GM18861 (cell line): ENCODE measurements around the gene PACC1.

Source experiments
- ATAC-seq: cut with Tn5 transposase; IDR thresholded peaks from one replicate; pipeline ENCODE4 v1.9.1; 2021; ENCODE audit not compliant: unreplicated experiment

The PACC1 gene

DNA sequence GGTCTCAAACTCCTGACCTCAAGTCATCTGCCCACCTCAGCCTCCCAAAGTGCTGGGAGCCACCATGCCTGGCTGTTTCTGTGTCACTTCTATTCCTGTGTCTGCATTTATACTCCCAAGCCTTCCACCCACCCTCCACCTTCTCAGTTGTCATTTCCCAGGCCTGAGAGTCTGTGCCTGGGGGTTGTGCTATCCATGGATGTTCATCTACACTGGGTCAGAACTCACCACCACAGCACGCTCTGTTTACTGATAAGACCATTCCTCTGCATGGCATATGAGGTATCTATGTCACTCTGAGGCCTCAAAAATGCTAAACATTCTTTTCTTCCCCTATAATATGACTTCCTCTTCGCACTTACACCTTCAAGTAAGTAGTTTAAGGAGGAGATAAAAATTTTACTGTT is 24.1 kb upstream of the PACC1 start:
- no peak for ATAC-seq

DNA sequence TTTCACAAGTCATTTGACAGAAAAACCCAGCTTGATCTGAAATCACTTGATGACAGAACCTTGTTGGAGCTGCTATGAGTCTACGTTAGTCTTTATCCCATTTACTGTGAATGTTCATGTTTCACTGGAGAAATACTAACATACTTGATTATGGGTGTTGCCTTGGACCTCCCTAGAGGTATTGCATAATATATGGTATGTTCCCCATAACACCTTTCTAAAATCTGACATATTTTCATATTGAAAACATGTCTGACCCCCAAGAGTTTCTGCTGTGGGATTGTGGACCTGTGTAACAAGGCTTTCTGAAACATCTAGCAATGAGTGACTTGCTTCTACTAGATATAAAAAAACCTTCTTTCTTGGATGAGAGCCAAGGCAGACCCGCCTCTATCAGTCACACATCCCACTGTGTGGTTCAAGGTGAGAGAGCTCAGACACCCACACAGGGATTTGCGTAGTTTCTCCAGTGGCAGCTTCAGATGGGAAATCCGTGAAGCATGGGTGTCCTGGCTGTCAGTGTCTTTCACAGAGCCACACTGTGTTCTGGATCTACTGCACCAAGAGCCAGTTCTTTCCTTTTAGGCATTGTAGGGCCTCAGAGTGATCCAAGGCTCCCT is 22.6 kb upstream of the PACC1 start:
- no peak for ATAC-seq

DNA sequence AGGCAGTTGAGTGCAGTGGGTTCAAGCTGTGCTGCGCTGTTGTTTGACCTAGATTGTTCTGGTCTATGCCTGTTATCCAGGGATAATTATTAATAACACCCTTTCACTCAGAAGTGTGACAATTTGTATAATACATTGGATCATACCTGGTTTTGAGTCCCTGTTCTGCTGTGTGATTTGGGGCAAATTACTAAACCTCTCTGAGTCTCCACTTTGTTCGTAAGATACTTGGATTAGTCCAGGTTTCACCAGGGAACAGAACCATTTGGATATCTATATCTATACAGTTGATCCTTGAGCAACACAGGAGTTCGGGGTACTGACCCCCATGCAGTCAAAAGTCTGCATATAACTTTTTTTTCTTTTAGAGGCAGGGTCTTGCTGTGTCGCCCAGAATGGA is 20.3 kb upstream of the PACC1 start:
- ATAC-seq: no peak

DNA sequence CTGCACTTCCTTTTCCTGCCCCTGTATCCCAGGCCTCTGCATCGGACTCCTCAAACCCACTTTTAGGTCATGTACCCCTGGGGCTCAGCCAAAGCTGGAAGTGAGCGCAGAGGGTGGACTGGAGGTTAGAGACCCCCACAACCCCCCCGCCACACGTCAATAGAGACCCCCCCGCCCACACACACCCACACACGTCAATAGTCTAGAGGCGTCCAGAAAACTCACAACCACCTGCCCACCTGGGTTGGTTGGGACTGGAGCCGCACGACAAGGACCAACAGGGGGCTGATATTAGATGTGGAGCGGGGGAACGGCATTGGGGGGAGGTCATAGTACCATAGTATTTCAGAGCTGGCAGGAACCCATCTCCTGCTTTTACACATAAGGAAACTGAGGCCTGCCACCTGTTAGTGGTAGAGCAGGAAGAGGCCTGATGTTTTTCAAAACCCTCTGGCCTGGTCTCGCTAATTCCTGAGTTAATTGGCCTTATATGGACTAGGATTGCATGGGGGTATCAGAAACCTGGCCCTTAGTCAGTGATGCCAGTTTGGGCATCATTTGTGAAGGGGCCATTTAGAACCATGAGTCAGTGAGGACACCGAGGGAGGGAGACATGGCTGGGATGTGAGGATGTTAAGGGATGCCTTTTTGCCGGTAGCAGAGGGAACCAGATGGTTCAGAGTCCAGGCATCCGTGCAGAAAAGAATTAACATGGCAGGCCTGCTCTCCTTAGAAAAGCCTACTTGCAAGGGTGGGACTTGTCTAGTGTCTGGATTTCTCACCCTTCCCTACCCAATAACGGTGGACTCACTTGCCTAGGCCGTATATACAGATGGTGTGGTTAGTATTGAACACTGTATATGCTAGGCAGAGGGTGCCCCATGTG is 19.1 kb upstream of the PACC1 start:
- ATAC-seq: no peak

DNA sequence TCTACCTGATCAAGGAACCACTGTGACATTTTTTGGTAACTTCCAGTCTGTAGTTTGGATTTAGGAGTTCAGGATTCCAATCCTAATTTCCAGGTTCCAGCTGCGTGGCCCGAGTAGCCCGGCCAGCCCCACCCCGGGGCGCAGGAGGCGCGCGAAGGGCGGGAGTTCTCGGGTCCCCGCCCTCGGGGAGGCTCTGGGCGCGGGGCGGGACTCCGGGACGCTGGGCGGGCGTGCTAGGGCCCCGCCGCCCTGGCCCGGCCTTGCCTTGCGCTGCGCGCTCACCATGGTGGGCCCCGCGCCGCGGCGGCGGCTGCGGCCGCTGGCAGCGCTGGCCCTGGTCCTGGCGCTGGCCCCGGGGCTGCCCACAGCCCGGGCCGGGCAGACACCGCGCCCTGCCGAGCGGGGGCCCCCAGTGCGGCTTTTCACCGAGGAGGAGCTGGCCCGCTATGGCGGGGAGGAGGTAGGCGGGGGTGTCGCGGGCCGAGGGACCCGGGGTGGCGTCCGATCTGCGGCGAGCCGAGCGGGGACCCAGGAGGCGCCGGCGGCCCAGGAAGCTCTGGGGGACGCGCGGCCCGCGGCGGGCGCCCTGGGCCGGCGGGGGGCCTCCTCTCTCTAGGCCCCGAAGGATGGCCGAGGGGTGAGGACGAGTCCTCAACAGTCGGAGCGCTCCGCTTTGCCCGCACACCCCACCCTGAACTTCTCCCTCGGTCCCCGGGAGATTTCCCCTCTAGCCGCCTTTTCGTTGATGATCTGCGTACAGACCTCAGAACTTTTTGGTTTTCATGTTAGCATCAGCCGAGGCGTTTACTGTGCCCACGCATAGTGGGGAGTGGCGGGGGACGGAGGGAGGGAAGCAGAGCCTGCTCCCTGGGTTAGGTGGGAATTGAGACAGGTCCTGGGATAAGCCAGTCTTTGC is 18.2 kb upstream of the PACC1 start, which contains the start of gene NENF:
NENF (plus strand) TSS at position 260 of the 916 bp plus-strand sequence; CDS start at position 284, 24 bp downstream.
- ATAC-seq: peak; percentile 93

DNA sequence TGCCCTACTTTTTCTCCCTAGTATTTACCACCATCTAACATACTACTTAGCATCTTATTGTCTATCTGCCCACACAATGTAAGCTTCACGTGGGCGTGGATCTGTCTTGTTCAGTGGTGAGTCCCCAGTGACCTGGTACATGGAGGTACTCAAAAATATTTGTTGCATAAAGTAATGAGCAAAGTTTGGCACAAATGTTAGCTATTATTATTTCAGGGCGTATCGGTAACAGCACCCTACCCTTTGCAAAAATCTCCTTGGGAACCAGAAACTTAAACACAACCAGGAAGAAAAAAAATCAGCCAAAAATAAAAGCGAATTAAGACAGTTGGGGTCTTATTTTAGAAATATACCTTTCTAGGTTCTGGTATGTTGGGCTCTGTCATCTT is 17.6 kb upstream of the PACC1 start:
- no peak for ATAC-seq

DNA sequence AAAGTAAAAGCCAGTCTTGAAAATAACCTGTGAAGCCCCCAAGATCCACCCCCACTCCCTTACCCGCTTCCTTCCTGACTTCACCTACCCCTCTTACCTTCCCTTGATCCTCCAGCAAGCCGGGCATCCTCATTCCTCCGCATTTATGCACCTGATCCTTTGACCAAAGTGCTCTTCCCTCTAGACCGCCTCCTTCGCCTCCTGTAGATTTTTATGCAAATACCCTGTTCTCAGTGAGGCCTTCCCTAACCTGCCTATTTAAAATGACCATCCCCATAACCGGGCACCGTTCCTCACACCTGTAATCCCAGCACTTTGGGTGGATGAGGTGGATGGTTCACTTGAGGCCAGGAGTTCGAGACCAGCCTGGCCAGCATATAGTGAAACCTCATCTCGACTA is 17.0 kb upstream of the PACC1 start:
- no peak for ATAC-seq

DNA sequence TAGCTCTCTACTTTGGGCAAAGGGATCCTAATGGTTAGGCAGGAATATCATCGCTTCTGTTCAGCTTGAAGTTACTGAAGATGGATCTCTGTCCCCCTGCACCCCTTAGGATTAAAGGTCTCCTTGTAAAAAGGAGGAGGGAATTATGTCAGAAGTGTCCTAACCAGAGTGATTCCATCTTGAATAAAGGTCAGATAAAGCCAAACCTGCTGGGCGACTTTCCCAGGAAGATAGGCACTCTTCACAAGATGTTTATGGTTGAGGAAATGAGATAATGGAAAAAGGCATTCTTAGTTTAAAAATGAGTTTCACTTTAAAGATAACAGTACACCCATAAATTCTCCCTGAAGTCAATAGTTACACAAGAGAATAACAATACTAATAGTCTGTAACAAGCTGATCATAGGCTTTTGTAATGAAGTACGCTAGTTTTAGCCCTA is 16.3 kb upstream of the PACC1 start:
- ATAC-seq: no peak

DNA sequence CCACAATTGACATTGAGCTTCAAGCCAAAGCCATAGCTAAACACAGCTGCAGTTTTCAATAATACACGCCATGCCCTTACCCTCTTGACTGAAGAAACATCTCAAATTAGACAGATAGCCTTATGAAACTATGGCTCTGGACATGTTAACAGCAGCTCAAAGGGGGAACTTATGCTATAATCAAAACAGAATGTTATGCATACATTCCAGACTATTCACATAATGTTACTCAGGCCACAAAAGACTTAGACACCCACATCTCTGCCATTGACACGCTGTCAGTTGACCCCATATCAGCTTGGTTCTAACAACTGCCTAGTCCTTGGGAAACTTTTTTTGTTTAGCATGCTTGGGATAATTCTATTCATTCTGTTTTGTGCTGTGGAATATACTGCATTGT is 15.7 kb upstream of the PACC1 start:
- no peak for ATAC-seq

DNA sequence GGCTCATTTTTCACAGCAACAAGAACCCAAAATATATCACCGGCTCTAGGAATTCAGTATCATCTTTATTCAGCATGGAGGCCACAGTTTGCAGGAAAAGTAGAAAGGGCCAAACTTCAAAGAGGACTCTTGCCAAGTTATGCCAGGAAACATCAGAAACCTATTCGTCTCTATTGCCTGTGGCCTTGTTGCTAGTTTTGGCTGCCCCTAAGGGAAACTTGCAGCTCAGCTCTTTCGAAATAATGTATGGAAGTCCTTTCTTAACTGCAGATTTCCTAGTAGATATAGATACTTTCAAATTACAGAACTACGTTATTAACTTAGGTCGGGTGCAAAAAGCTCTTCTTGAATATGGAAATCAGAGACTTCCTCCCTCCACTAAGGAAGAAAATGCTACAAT is 13.8 kb upstream of the PACC1 start:
- no peak for ATAC-seq

DNA sequence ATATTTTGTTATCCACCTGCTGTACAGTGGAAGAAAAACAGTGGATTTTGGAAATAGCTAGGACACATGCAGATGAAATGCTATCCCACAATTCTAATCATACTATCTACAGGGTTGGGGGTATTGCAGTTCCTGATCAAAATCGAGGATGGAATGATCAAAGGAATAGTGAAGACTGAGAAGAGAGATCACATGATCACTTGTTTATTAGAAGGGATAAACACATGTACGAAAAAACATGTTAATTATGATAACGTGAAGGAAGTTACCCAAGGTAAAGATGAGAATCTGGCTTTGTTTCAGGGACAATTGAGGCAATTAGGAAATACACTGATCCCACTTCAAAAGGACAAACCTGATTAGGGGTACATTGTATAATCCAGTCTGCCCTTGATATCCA is 9.2 kb upstream of the PACC1 start:
- ATAC-seq: no peak

DNA sequence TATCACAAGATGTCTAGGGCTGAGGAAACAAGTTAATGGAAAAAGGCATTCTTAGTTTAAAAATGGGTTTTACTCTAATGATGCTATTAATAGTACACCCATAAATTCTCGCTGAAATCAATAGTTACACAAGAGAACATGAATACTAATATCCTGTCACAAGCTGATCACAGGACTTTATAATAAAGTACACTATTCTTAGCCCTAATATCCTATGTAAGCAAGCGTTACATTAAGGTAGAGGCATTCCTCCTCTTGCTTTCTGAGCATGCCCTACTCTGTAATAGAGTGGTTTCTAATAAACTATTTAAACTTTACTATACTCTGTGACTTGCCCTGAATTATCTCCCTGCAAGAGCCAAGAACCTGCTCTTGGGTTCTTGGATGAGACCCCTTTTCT is 6.5 kb upstream of the PACC1 start:
- ATAC-seq: no peak

DNA sequence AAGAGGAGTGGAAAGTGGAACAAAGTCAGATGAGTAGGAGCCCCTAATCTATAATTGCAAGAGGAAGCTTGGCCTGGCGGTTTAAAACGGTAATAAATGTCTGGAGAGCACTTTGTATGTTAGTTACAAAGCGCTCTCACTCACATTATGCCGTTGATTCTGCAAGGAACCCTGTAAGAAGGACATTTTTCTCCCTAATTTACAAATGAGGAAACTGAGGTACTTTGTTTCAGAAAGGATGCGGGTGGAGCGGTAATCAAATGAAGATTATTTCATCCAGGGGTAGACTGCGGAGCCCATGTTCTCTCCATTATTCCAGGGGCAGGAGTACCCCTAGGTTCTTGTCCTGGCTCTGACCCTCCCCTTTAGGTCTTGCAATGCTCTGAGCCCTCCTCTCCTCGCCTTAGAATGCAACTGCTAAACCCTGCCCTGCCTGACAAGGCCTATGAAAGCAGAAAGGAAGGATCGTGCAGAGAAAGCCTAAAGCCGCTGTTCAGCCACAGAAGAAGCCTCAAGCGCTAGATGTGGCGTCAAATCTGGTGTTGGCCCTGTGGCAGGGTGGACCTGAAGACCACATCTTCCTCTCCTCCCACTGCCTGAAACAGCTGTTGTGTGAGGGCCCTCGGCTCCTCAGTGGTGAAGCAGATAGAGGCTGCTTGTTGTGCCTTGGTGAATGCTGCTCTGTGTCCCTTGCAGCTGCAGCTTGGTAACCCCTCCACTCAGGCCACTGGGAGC is 588 bp upstream of the PACC1 start:
- no peak for ATAC-seq

DNA sequence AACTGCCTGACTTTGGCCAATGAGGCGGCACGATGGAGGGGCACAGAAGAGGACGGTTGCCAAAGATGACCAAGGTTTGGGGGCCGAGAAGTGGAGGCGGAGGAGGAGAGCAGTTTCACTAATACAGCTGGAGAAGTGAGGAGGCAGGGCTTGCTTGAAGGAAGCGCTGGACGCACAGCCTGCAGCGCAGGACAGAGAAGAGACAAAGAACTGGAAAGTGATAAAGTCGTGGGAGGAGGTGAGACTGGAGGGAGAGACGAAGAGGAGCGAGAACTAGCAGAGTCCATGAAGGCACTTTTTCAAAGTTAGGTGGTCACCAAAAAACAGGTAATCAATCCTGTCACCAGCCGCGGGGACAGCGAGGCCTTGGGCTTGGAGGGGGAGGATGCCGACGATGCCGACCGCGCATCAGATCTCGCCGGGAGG is 771 bp downstream of the PACC1 start:
- no peak for ATAC-seq

DNA sequence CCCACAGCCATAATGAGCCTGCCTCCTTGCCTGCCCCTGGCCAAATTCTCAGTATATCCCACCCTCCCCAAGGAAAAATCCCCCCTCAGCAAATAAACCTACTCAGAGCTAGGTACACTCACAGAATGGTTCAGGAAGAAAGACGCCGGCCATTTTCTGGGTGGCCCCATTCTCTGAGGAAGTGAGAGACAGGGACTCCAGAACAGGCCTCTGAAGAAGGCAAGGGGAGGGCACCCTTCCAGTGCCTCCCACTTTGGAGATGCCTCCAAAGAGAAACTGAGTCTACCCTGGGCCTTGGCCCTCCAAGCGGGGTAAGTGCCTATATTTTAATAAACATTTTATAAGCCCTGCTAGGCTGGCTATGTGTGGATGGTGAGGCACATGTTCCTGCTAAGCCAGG is 2.3 kb downstream of the PACC1 start:
- ATAC-seq: no peak

DNA sequence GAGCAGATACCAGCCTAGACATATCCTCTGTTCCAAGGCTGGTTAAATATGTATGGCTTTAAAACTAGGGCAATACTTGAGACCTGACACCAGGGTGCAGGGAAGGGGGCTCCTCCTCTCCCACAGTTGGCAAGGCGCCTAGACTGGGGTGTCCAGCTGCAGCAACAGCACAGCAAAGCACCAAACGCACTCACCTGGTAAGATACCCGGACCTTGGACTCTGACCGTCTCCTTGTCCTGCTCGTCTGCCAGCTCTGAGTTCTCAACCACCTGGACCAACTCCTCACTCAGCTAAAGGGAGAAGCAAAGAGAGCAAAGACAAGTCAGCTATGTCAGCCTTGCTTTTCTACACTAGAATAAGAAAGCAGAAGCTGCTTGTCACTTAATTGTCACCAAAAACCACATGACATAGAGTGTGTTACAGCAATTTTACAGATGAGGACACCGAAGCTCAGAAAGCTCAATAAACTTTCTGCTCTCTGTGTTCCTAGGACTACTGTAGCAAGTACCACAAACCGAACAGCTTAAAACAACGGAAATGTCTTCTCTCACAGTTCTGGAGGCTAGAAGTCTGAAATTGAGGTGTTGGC is 4.4 kb downstream of the PACC1 start:
- no peak for ATAC-seq

DNA sequence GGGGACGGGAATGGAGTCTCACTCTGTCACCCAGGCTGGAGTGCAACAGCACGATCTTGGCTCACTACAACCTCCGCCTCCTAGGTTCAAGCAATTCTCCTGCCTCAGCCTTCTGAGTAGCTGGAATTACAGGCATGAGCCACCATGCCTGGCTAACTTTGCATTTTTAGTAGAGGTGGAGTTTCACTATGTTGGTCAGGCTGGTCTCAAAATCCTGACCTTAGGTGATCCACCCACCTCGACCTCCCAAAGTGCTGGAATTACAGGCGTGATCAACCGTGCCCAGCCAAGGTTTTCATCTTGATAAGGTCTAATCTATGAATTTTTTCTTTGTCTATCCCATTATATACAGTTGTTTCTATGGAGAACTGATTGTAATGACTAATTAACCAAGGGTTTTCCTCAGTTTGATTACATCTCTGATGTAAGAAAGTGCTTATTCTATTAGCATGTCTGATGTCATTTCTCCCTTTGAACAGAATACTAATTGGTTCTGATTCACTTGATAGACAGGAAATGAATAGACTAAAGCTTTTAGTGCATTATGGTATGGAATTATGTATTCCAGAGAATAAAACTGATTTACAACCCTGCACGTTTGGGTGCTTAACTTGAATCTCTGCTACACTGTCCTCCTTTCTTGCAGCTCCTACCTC is 11.9 kb downstream of the PACC1 start:
- no peak for ATAC-seq

DNA sequence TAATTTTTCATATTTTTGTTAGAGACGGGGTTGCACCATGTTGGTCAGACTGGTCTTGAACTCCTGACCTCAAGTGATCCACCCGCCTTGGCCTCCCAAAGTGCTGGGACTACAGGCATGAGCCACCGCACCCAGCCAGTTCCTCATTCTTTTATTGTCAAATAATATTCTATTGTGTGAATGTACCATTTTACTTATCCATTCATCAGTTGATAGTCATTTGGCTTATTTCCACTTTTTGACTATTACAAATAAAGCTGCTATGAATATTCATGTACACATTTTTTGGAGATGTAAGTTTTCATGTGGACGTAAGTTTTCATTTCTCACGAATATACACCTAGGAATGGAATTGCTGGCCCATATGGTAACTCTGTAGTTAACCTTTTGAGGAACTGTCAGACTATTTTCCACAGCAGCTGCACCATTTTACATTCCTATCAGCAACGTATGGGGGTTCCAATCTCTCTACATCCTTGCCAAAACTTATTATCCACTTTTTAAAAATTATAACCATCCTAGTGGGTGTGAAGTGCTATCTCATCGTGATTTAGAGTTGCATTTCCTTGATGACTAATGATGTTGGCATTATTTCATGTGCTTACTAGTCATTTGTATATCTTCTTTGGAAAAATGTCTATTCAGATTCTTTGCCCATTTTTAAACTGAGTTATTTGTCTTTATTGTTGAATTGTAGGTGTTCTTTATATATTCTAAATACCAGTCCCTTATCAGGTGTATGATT is 12.7 kb downstream of the PACC1 start:
- no peak for ATAC-seq

DNA sequence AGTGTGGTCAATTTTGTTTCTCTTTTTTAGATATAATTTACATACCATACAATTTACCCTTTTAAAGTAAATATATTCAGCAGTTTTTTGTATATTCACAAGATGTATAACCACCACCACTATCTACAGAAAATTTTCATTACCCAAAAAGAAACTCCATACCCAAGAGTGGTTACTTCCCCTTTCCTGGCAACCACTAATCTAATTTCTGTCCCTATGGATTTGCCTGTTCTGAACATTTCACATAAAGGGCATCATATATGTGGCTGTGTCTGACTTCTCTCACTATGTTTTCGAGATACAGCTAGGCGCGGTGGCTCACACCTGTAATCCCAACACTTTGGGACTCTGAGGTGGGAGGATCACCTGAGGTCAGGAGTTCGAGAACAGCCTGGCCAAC is 13.6 kb downstream of the PACC1 start:
- no peak for ATAC-seq
